ENCODE measurements around the gene PLET1.

DNA sequence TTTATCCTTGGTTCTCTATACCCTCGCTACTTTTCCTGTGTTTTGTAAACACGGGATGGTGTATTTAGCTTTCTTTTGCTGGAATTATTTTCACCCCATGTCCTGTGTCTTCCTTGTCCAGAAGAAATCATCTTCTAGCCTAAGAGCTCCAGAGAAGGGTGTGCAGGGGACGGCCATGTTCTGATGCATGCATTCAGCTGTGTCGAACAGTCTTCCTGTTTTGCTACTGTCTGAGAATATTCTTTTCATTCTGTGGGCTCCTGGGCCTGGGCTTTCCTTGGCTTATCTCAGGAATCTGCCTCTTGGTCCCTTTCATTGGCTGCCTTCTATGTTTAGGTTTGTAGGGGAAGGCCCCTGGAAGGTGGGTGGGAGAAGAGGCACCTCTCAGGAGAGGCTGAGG is 10.6 kb upstream of the PLET1 start:
- TF ChIP-seq, protein P1, sequence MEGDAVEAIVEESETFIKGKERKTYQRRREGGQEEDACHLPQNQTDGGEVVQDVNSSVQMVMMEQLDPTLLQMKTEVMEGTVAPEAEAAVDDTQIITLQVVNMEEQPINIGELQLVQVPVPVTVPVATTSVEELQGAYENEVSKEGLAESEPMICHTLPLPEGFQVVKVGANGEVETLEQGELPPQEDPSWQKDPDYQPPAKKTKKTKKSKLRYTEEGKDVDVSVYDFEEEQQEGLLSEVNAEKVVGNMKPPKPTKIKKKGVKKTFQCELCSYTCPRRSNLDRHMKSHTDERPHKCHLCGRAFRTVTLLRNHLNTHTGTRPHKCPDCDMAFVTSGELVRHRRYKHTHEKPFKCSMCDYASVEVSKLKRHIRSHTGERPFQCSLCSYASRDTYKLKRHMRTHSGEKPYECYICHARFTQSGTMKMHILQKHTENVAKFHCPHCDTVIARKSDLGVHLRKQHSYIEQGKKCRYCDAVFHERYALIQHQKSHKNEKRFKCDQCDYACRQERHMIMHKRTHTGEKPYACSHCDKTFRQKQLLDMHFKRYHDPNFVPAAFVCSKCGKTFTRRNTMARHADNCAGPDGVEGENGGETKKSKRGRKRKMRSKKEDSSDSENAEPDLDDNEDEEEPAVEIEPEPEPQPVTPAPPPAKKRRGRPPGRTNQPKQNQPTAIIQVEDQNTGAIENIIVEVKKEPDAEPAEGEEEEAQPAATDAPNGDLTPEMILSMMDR (IDR thresholded peaks at IDR 0.05) = no peak
- no peak for TF ChIP-seq POLR2A (IDR thresholded peaks at IDR 0.05)
- no peak for TF ChIP-seq POLR2AphosphoS5 (IDR thresholded peaks at IDR 0.05)
- TF ChIP-seq EP300 (IDR thresholded peaks at IDR 0.05) = no peak
